Gastroesophageal sphincter (tissue), 4 donors: Measurements from ENCODE around the gene SDCBP2. TPM values are rescaled to one million over a fixed set of nuclear protein-coding genes. Genes with fewer than 3 reads are reported as not detected.

Experiments
- ATAC-seq: fragments of 150-250 bp; one replicate; pipeline ENCODE4 v1.9.1; 2016; ENCODE audit warnings: mild to moderate bottlenecking, moderate library complexity
- H3K27ac ChIP-seq, 4 donors: fragments of 200-600 bp; sonication (generic) in 3 of 4; 1 replicate in 3 of 4; 2 replicates in 1 of 4; pipeline ENCODE4 v1.5.1; 2016 to 2019
- H3K27me3 ChIP-seq: fragments of 200-600 bp; sonication (generic); one replicate; pipeline ENCODE4 v1.5.1; 2019
- H3K36me3 ChIP-seq, 2 donors: fragments of 200-600 bp; sonication (generic); one replicate each; pipeline ENCODE4 v1.5.1; 2019; ENCODE audit warnings: control low read depth in 1 of 2
- H3K4me1 ChIP-seq, 3 donors: fragments of 200-600 bp; sonication (generic); 1 replicate in 2 of 3; 2 replicates in 1 of 3; pipeline ENCODE4 v1.5.1; 2016 to 2019; ENCODE audit warnings: control low read depth in 2 of 3
- H3K4me3 ChIP-seq, 2 donors: fragments of 200-600 bp; sonication (generic); one replicate each; pipeline ENCODE4 v1.5.1; 2019; ENCODE audit warnings: mild to moderate bottlenecking in 1 of 2, moderate library complexity in 1 of 2
- H3K9me3 ChIP-seq, 3 donors: fragments of 200-600 bp; sonication (generic); one replicate each; pipeline ENCODE4 v1.5.1; 2017 to 2019; ENCODE audit warnings: control low read depth in 2 of 3
- CTCF ChIP-seq, 4 experiments: fragments of 200-600 bp in 2 of 4; fragments of 450-650 bp in 2 of 4; sonication (generic) in 1 of 4; IDR thresholded peaks; one replicate each; pipeline ENCODE4 v1.5.1; 2017 to 2019; ENCODE audit warnings: antibody characterized with exemption in 4 of 4, mild to moderate bottlenecking in 2 of 4, moderate library complexity in 2 of 4
- EP300 ChIP-seq: sonication (generic); formaldehyde crosslinking; IDR thresholded peaks from one replicate; pipeline ENCODE4 v1.6.1; 2017; ENCODE audit warnings: antibody characterized with exemption, mild to moderate bottlenecking
- POLR2A ChIP-seq, 2 donors: fragments of 450-650 bp; IDR thresholded peaks; one replicate each; pipeline ENCODE4 v1.6.1; 2017; ENCODE audit warnings: antibody characterized with exemption in 2 of 2, mild to moderate bottlenecking in 2 of 2, moderate library complexity in 1 of 2
- POLR2AphosphoS5 ChIP-seq: sonication (generic); formaldehyde crosslinking; IDR thresholded peaks from one replicate; pipeline ENCODE4 v1.6.1; 2017; ENCODE audit warnings: antibody characterized with exemption
- WGBS, 2 donors: methylation state at CpG; one replicate each; pipeline ENCODE4 v1.1.5; 2018; ENCODE audit warnings: low coverage in 1 of 2; 5-methylcytosine and 5-hydroxymethylcytosine counted together
- total RNA-seq, 4 donors: library from RNA; depleted of rRNA; stranded (reverse); fragments of >200 nt; gene quantifications; one replicate each; pipeline ENCODE4 v1.1.0, GENCODE V29; 2016

The SDCBP2 gene
- total RNA-seq, 4 donors from 2014 or later: 1.6 to 17.5 (median 3.5) TPM

- H3K9me3 ChIP-seq: no peaks in the 10 kb centered on the region
- H3K27me3 ChIP-seq: no peaks in the 10 kb centered on the region
- ATAC-seq: no peak
- H3K4me1 ChIP-seq: no peaks in the 10 kb centered on the region
- TF ChIP-seq CTCF (IDR thresholded peaks at IDR 0.05): no peak
- TF ChIP-seq POLR2AphosphoS5: no peak
- TF ChIP-seq EP300: no peak
- TF ChIP-seq POLR2A (IDR thresholded peaks at IDR 0.05): no peak
- H3K27ac ChIP-seq: no peak overlapping the region
- WGBS, 2 donors: 69 to 70% methylated on average over 7 to 9 of the region's 9 CpGs
- H3K4me3 ChIP-seq: no peak overlapping the region
- H3K36me3 ChIP-seq: peaks cover 0 to 82% of the 10 kb centered on the region in 2 donors
Measured at GRCh38 chr20:1301031-1301529, 27.9 kb downstream of the SDCBP2 start.

DNA sequence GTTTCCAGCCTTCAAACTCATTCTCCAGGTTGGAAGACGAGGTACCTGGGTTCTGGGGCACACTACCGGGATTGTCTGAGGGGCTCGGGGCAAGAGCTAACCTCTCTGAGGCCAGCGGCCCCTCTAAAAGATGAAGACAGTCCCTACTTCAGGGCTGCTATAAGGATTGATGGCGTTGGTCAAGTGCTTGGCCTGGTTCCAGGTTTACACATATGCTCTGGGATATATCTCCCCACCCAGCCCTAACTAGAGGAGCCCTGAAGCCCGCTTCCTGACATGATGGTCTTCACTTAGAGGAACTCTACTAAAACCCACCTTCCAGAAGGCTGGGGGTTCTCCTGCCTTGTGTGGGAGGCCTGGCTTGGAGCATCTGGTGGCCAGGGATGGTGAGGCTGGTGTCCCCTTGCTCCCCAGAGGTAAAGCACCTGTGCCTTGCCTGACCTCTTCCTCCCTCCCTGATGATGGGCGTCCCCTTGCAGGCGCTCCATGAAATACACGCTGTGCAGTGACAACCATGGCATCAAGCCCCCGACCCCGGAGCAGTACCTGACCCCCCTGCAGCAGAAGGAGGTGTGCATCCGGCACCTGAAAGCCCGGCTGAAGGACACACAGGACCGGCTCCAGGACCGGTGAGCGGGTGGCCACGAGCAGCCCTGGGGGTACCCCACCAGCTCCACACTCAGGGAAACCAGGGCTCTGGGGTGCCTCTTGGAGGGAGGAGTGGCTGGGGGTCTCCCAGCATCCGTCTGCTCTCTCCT lies 28.7 kb downstream of the SDCBP2 start:
- Histone ChIP-seq H3K4me1 (no peaks in the 10 kb centered on the region), H3K9me3 (no peaks in the 10 kb centered on the region), H3K4me3 (no peak overlapping the region), H3K36me3 (peaks cover 0 to 78% of the 10 kb centered on the region in 2 donors), H3K27me3 (no peaks in the 10 kb centered on the region), H3K27ac (no peak overlapping the region)
- ATAC-seq: no peak
- WGBS, 2 donors: 78% methylated on average over 3 of the region's 18 CpGs; no CpG with 5 or more reads in 1 of the 2 donors
- TF ChIP-seq EP300: no peak
- no peak for TF ChIP-seq POLR2AphosphoS5
- TF ChIP-seq CTCF (IDR thresholded peaks at IDR 0.05): no peak
- TF ChIP-seq POLR2A (IDR thresholded peaks at IDR 0.05): no peak

GRCh38 chr20:1299522-1299921 lies 29.4 kb downstream of the SDCBP2 start:
- Histone ChIP-seq H3K4me1 (no peaks in the 10 kb centered on the region), H3K4me3 (no peak overlapping the region), H3K36me3 (peaks cover 0 to 71% of the 10 kb centered on the region in 2 donors), H3K9me3 (no peaks in the 10 kb centered on the region), H3K27me3 (no peaks in the 10 kb centered on the region), H3K27ac (no peak overlapping the region)
- 80% methylated on average over 1 of the region's 9 CpGs; no CpG with 5 or more reads in 1 of the 2 donors for WGBS, 2 donors
- ATAC-seq: peak; percentile 7
- no peak for TF ChIP-seq EP300
- no peak for TF ChIP-seq POLR2A (IDR thresholded peaks at IDR 0.05)
- no peak for TF ChIP-seq POLR2AphosphoS5

- Histone ChIP-seq H3K4me3 (no peak overlapping the region), H3K36me3 (peaks cover 0 to 66% of the 10 kb centered on the region in 2 donors), H3K4me1 (no peaks in the 10 kb centered on the region), H3K9me3 (no peaks in the 10 kb centered on the region), H3K27ac (no peak overlapping the region), H3K27me3 (no peaks in the 10 kb centered on the region)
- 80 to 85% methylated on average over 8 of the region's 10 CpGs for WGBS, 2 donors
- no peak for TF ChIP-seq POLR2A (IDR thresholded peaks at IDR 0.05)
- ATAC-seq: no peak
Measured at GRCh38 chr20:1298888-1299511, 29.9 kb downstream of the SDCBP2 start.

DNA sequence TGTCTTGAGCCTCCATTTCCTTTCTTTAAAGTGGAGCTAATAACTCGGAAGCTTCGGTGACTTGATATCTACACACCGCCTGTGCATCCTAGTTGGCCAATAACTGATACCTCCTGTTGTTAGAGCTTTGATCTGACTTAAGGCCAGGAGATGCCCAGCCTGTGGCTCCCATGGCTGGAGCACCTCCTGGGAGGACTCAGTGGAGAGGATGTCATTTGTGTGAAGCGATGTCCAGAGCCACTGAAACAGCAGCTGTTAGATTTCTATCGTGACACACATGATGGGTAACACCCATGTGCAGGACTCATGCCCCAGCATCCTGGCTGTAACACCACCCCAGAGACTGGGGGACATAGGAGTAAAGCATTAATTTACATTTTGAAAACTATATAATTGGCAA lies 30.8 kb downstream of the SDCBP2 start:
- Histone ChIP-seq H3K36me3 (peaks cover 0 to 59% of the 10 kb centered on the region in 2 donors), H3K4me3 (no peak overlapping the region), H3K4me1 (no peaks in the 10 kb centered on the region), H3K27ac (no peak overlapping the region), H3K9me3 (no peaks in the 10 kb centered on the region), H3K27me3 (no peaks in the 10 kb centered on the region)
- ATAC-seq: no peak
- no peak for TF ChIP-seq POLR2AphosphoS5
- TF ChIP-seq EP300: no peak
- TF ChIP-seq POLR2A (IDR thresholded peaks at IDR 0.05): no peak
- TF ChIP-seq CTCF (IDR thresholded peaks at IDR 0.05): no peak
- WGBS, 2 donors: 79 to 81% methylated on average over 5 of the region's 5 CpGs
